Epidermal melanocyte (primary cell): ENCODE results near the gene FBXW8.

Experiments
- DNase-seq: peaks from one replicate; pipeline ENCODE4 v3.0.0; 2011; ENCODE audit warnings: low spot score; ENCODE audit not compliant: insufficient read length

Gene FBXW8

GRCh38 chr12:116885491-116885890 is 25.3 kb upstream of the FBXW8 start:
- DNase-seq, result no peak

- DNase-seq, result no peak
Measured at GRCh38 chr12:116887244-116887643, 23.5 kb upstream of the FBXW8 start.

GRCh38 chr12:116887897-116888296 is 22.9 kb upstream of the FBXW8 start:
- DNase-seq, result no peak

- DNase-seq, result no peak
Measured at GRCh38 chr12:116890330-116890729, 20.4 kb upstream of the FBXW8 start.

GRCh38 chr12:116891019-116891418 is 19.7 kb upstream of the FBXW8 start:
- DNase-seq, result no peak

- DNase-seq, result no peak
Measured at GRCh38 chr12:116892349-116893140, 18.2 kb upstream of the FBXW8 start.

GRCh38 chr12:116894913-116895312 is 15.8 kb upstream of the FBXW8 start:
- DNase-seq, result no peak

- DNase-seq, result no peak
Measured at GRCh38 chr12:116896411-116896924, 14.3 kb upstream of the FBXW8 start.

GRCh38 chr12:116897476-116897875 is 13.3 kb upstream of the FBXW8 start:
- DNase-seq, result no peak

- no peak for DNase-seq
Measured at GRCh38 chr12:116898669-116899068, 12.1 kb upstream of the FBXW8 start.

GRCh38 chr12:116901612-116902011 is 9.1 kb upstream of the FBXW8 start:
- DNase-seq, result no peak

GRCh38 chr12:116903818-116904217 is 6.9 kb upstream of the FBXW8 start:
- DNase-seq, result no peak

- no peak for DNase-seq
Measured at GRCh38 chr12:116906285-116906684, 4.5 kb upstream of the FBXW8 start.

GRCh38 chr12:116910280-116910644 is 488 bp upstream of the FBXW8 start:
- no peak for DNase-seq

GRCh38 chr12:116915326-116915725 is 4.6 kb downstream of the FBXW8 start:
- DNase-seq, result no peak

- DNase-seq, result no peak
Measured at GRCh38 chr12:116916122-116916521, 5.4 kb downstream of the FBXW8 start.

GRCh38 chr12:116916714-116917114 is 6.0 kb downstream of the FBXW8 start:
- no peak for DNase-seq

- DNase-seq, result no peak
Measured at GRCh38 chr12:116918464-116918863, 7.7 kb downstream of the FBXW8 start.

- DNase-seq, result no peak
Measured at GRCh38 chr12:116919247-116919661, 8.5 kb downstream of the FBXW8 start.

GRCh38 chr12:116919706-116920485 is 9.1 kb downstream of the FBXW8 start:
- no peak for DNase-seq

- DNase-seq, result no peak
Measured at GRCh38 chr12:116920939-116921338, 10.2 kb downstream of the FBXW8 start.

GRCh38 chr12:116922194-116922897 is 11.6 kb downstream of the FBXW8 start:
- no peak for DNase-seq
